Ammon's horn (tissue), 1 donor: ENCODE measurements around the gene ROBO2.
A peak's percentile ranks its signal among the peaks of the same experiment; 100 is the strongest.

Experiments
- DNase-seq: peaks from one replicate; pipeline ENCODE4 v3.0.0-alpha.2; 2016; ENCODE audit warnings: low spot score

The ROBO2 gene, protein sequence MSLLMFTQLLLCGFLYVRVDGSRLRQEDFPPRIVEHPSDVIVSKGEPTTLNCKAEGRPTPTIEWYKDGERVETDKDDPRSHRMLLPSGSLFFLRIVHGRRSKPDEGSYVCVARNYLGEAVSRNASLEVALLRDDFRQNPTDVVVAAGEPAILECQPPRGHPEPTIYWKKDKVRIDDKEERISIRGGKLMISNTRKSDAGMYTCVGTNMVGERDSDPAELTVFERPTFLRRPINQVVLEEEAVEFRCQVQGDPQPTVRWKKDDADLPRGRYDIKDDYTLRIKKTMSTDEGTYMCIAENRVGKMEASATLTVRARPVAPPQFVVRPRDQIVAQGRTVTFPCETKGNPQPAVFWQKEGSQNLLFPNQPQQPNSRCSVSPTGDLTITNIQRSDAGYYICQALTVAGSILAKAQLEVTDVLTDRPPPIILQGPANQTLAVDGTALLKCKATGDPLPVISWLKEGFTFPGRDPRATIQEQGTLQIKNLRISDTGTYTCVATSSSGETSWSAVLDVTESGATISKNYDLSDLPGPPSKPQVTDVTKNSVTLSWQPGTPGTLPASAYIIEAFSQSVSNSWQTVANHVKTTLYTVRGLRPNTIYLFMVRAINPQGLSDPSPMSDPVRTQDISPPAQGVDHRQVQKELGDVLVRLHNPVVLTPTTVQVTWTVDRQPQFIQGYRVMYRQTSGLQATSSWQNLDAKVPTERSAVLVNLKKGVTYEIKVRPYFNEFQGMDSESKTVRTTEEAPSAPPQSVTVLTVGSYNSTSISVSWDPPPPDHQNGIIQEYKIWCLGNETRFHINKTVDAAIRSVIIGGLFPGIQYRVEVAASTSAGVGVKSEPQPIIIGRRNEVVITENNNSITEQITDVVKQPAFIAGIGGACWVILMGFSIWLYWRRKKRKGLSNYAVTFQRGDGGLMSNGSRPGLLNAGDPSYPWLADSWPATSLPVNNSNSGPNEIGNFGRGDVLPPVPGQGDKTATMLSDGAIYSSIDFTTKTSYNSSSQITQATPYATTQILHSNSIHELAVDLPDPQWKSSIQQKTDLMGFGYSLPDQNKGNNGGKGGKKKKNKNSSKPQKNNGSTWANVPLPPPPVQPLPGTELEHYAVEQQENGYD (N-terminal part only)

DNA sequence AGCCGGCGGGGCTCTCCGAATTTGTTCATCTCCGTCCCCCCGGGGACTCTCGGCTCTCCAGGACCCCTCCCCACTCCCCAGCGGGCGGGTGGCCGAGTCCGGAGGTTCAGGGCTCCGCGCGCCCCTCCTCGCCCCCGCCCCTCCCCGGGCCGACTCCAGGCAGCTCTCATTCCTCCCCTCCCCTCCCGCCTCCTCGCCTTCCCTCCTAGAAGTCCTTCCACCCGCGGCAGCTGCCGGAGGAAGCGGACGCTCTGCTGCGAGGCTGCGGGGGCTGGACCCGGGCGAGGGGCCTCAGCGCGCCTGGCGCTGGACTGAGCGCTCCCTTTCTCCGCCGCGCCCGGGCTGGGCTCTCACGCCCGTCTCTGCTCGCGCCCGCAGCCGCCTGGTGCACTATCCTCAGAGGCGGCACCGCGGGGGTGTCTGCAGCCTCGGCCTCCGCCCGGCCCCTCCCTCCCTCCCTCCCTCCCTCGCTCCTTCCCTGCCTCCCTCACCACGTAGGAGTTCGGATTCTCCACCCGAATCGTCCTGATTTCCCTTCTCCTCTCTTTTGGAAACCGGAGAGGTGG, at the start of gene ROBO2:
Gene ROBO2, plus strand, starts transcription at position 494 of the 566 bp plus-strand sequence. CDS start 687 bp downstream, outside the sequence.
- DNase-seq = peak; percentile 45

DNA sequence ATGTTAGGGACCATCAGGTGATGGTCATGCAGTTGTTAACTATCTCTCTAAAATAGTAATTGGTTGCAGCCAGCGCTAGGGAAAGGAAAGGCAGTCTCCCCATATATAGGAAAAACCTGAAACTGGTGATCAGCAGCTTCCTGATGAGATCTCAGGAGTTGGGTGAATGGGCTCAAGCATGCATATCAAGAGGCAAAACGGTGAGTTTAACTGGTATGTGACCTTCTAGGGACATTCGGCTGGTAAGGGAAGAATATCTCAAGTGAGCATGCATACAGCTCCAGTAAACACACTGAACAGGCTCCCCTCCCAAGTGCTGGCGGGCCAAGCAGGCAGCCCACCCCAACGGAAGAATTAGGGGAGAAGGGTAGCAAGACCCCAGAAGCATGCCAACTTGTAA, 49.3 kb upstream of the ROBO2 start:
- DNase-seq = no peak

DNA sequence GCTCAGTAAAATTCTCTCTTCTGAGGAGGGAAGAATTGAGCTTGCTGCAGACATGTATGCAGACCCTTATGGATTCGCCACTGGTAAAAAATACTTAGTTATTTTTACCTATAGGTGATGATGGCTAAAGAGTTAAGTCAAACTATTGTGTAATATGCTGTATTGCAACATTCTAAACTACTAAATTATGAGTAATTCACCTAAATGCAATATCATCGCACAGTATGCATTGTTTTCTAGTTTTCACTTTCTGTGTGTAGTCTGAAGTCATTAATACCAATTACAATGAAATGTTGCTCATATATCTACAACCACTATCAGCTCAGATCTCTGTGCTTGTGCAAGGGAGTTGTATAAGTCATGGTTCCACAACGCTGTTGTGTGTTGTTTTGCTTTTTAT, 48.7 kb upstream of the ROBO2 start:
- DNase-seq = no peak

DNA sequence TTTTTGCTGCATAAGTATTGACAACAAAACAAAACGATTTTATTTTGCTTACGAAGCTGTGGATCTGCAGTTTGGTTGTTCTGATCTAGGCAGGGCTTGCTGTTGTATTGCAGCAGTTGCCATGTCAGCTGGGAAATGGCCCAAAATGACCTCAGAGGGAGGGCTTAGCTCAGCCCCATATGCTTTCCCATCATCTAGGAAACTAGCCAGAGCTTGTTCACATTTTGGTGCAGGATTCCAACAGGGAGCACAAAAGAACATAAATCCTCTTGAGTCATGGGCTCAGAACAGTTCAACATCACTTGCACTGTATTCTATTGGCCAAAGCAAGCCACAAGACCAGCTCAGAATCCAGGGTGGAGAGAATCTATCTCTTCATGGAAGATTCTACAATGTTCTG, 42.2 kb upstream of the ROBO2 start:
- DNase-seq = peak; percentile 21

- no peak for DNase-seq
These were observed 41.3 kb upstream of the ROBO2 start for GRCh38 chr3:76998555-76998954.

- DNase-seq = no peak
These were observed 38.7 kb upstream of the ROBO2 start for GRCh38 chr3:77001062-77001701.

DNA sequence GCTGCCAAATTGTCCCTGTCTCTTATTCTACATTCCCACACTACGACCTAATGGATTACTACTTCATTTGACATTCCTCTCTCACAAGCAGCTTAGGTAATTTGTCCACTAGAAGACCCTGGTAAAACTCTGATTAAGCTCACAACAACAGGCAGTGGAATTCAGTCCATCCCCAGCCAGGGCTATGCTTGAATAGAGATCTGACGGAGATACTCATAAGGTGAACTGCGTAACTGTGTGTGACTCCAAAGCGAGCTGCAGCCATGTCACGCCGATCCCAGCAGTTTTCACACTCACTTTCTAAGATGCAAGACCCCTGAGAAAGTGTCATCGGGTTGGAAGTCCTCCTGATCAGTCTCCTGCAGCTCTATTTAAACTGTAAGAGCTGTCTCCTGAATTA, 25.7 kb upstream of the ROBO2 start:
- DNase-seq = no peak

DNA sequence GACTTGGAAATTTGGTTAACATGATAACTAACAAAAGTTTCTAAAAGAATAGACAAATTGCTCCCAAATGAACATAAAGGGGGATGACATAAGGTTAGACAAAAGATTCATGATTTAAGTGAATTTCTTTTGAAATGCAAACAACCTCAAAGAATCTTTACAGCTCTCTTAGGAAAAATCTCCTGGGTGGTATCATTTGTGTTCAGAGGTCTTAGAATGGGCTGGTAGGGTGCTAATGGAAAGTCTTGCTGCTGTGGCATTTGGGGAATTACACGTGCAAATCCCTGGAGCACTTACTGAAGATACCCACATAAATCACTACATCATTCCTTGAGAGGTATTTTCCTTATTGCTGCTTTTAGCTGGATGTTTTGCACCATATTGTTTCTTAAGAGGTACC, 14.4 kb upstream of the ROBO2 start:
- no peak for DNase-seq

- no peak for DNase-seq
These were observed 12.8 kb upstream of the ROBO2 start for GRCh38 chr3:77026904-77027634.

GRCh38 chr3:77028005-77028404, 11.9 kb upstream of the ROBO2 start:
- no peak for DNase-seq

DNA sequence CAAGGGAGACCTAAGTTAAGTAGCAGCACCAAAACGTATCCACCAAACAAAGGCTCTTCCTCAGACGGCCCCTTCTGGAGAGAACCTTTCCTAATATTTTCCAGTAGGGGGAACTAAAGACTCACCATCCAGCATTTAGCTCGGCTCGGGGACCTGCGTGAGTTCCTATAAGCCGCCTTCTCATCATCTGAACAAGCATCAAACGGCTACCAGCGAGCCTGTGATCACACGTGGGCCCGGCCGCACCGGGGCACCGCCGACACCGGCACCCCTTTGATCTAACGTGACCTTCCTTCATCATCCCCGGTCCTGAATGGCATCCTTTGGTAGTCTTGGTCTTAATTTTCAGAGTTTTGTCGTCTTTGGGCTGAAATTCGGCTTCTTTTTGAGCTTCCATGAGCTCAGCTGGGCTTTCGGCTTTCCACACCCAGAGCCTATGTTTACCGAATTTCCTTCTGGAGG, 1.4 kb upstream of the ROBO2 start:
- peak; percentile 92 for DNase-seq

- peak; percentile 24 for DNase-seq
These were observed 831 bp upstream of the ROBO2 start for GRCh38 chr3:77038930-77039605.

- peak; percentile 10 for DNase-seq
These were observed 317 bp downstream of the ROBO2 start for GRCh38 chr3:77040216-77040615.

DNA sequence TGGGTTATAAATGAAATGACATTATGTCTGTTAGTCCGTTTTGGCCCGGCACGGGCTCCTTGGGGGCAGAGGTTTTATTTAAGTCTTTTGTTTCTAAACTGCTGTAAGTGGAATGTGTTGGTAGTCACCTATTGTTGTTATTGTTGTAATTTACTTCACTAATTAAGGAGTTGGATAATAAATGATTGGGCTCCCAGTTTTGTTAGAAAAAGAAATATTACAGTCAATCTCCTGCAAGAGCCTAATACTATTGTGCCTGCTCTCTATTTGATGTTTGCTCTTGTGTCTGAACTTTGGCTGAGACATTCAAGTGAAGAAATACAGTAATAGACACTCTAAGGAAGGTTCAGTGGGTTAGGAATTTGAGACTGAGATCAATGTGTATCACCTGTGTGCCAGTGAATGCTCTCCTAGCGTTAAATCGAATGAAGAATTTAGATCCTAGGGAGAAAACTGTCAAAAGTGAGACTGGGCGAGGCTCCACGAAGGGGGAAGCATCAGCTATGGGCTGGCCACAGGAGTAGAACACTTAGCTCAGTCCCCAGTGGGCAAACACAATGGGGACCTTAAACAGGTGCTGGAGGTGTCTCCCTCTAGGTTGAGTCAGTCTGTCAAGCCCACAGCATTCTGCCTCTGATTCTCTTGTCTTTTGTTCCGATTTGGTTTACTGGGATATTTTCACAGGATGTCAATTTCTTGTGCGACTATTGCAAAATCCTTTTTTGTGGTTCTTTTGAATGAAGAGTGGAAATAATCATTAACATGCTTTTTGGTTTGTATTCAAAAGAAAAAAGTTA, 1.2 kb downstream of the ROBO2 start:
- DNase-seq = peak; percentile 8

GRCh38 chr3:77041811-77042210, 1.9 kb downstream of the ROBO2 start:
- DNase-seq = no peak

DNA sequence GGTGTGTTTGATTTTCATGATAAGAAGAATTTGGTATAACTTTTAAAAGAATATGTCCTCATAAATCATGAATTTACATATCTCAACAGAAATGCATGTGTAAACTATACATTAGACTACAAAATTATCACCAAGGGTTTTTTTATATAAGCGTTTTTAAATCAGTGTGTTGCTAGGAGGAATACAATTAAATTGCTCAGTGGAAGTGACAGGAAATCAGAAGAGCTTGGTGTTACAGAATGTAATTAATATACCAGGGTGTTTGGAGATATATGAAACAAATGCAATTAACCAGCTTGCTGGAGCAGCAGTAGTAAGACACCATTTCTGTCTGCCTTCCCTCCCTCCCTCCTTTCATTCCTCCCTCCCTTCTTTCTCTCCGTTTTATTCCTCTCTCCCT, 2.4 kb downstream of the ROBO2 start:
- no peak for DNase-seq

GRCh38 chr3:77042882-77043281, 3.0 kb downstream of the ROBO2 start:
- peak; percentile 50 for DNase-seq

GRCh38 chr3:77045686-77046085, 5.8 kb downstream of the ROBO2 start:
- DNase-seq = no peak

DNA sequence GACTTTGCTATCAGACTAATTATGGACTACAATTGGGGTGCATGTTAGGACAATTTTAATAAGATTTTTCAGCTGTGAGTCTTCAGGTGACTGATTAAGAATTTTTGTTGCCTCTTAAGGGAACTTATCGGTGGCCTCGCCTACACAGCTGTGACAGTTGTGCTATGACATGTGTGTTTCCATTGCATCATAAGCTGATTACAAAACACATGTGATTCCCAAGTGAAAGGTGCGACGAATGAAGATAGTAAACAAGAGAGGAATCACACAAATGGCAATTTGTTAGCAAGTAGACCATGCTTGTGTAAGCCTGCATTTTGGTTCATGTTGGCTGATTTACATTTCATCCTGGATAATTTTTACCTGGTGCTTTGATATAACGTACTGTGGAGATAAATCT, 8.3 kb downstream of the ROBO2 start:
- DNase-seq = no peak

DNA sequence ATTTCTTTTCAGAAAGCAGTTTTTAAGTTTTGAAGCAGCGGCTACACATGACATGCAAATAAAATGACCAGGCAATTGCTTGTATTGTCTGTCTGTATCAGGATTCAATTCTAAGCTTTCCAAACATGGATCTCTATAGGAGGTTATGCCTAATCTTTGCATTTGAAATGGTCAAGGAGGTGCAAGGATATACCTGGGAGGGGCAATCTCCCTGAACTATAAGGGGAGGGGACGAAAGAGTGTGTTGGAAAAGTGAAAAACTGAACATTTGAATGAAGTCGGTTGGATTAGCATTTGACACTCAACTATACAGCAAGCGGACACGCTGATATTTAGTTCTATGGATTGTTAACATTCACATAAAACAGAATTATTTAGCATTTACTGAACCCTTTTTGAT, 11.7 kb downstream of the ROBO2 start:
- DNase-seq = no peak
